Measurements from ENCODE around the gene FOXN3.

- TF ChIP-seq CTCF (IDR thresholded peaks at IDR 0.05) (no peak), POLR2A (IDR thresholded peaks at IDR 0.05) (no peak)
Observed at GRCh38 chr14:89240414-89240813, 176.6 kb downstream of the FOXN3 start.
